Transverse colon (tissue), 4 donors: ENCODE results near the gene ZNF777. TPM values are rescaled to one million over a fixed set of nuclear protein-coding genes. Genes with fewer than 3 reads are reported as not detected.

Source experiments
- DNase-seq: peaks from one replicate; pipeline ENCODE4 v3.0.0-alpha.2; 2019
- H3K27ac ChIP-seq, 4 donors: fragments of 200-600 bp; sonication (generic); 2 replicates each; pipeline ENCODE4 v1.5.1; 2016 to 2018; ENCODE audit warnings: inconsistent platforms in 4 of 4
- H3K27me3 ChIP-seq: fragments of 200-600 bp; sonication (generic); 2 replicates; pipeline ENCODE4 v1.5.1; 2017; ENCODE audit warnings: inconsistent platforms
- H3K36me3 ChIP-seq, 4 donors: fragments of 200-600 bp; sonication (generic); 2 replicates each; pipeline ENCODE4 v1.5.1; 2017 to 2019; ENCODE audit warnings: inconsistent platforms in 4 of 4
- H3K4me1 ChIP-seq, 4 donors: fragments of 200-600 bp; sonication (generic); 2 replicates each; pipeline ENCODE4 v1.5.1; 2017 to 2020; ENCODE audit warnings: inconsistent platforms in 4 of 4
- H3K4me3 ChIP-seq, 4 donors: fragments of 200-600 bp; sonication (generic); 1 replicate in 1 of 4; 2 replicates in 3 of 4; pipeline versions ENCODE4 v1.5.1 to v1.6.1; 2017 to 2019; ENCODE audit warnings: inconsistent platforms in 4 of 4
- H3K9me3 ChIP-seq, 2 donors: fragments of 200-600 bp; sonication (generic); 2 replicates each; pipeline ENCODE4 v1.5.1; 2017 to 2019; ENCODE audit warnings: inconsistent platforms in 2 of 2
- CTCF ChIP-seq, 5 experiments: fragments of 200-600 bp in 3 of 5; fragments of 450-650 bp in 2 of 5; sonication (generic) in 3 of 5; IDR thresholded peaks; 1 replicate in 2 of 5; 2 replicates in 3 of 5; pipeline ENCODE4 v1.5.1; 2016 to 2017; ENCODE audit warnings: antibody characterized with exemption in 5 of 5, inconsistent platforms in 3 of 5, mild to moderate bottlenecking in 2 of 5, moderate library complexity in 1 of 5
- EP300 ChIP-seq: sonication (generic); formaldehyde crosslinking; IDR thresholded peaks from one replicate; pipeline ENCODE4 v1.6.1; 2017; ENCODE audit warnings: antibody characterized with exemption, low read depth
- POLR2A ChIP-seq: fragments of 450-650 bp; IDR thresholded peaks from one replicate; pipeline ENCODE4 v1.6.1; 2016; ENCODE audit warnings: antibody characterized with exemption, mild to moderate bottlenecking, moderate library complexity
- POLR2AphosphoS5 ChIP-seq, 3 donors: sonication (generic); formaldehyde crosslinking; IDR thresholded peaks; one replicate each; pipeline ENCODE4 v1.6.1; 2016; ENCODE audit warnings: antibody characterized with exemption in 3 of 3
- WGBS, 2 donors: methylation state at CpG; one replicate each; pipeline ENCODE4 v1.1.5; 2018; ENCODE audit warnings: low coverage in 1 of 2; 5-methylcytosine and 5-hydroxymethylcytosine counted together
- in situ Hi-C, 4 donors: fragments of 200-750 bp; cut with MboI; loops; one replicate each; pipeline versions ENCODE4 v1.15.0 to v1.15.1; 2017; ENCODE audit warnings: low sequenced_read_pairs in 3 of 4, low pct_ligation_motif_present in 1 of 4, low pct_unique_long_range_greater_than_20kb in 1 of 4
- intact Hi-C: fragments of 100-400 bp; cut with DNase I; formaldehyde crosslinking; loops from one replicate; pipeline ENCODE4 v1.15.1; 2023; ENCODE audit warnings: low total_unique reads
- total RNA-seq, 4 donors: library from RNA; depleted of rRNA; stranded (reverse); fragments of >200 nt; gene quantifications; one replicate each; pipeline ENCODE4 v1.1.0, GENCODE V29; 2016

Gene ZNF777
- total RNA-seq, 4 donors from 2014 or later: 7.8 to 58.9 (median 14.2) TPM

- Histone ChIP-seq H3K4me3 (no peak overlapping the region), H3K36me3 (no peaks in the 10 kb centered on the region), H3K27me3 (peaks cover 5% of the 10 kb centered on the region), H3K27ac (no peak overlapping the region), H3K4me1 (peaks cover 0 to under 1% (median 0%) of the 10 kb centered on the region in 4 donors), H3K9me3 (no peaks in the 10 kb centered on the region)
- in situ Hi-C loops (no loop called here), intact Hi-C loops (no loop called here)
- no peak for DNase-seq
- TF ChIP-seq POLR2AphosphoS5 (IDR thresholded peaks at IDR 0.05) (no peak), EP300 (no peak)
Observed at GRCh38 chr7:149466364-149466763, 5.5 kb upstream of the ZNF777 start.

DNA sequence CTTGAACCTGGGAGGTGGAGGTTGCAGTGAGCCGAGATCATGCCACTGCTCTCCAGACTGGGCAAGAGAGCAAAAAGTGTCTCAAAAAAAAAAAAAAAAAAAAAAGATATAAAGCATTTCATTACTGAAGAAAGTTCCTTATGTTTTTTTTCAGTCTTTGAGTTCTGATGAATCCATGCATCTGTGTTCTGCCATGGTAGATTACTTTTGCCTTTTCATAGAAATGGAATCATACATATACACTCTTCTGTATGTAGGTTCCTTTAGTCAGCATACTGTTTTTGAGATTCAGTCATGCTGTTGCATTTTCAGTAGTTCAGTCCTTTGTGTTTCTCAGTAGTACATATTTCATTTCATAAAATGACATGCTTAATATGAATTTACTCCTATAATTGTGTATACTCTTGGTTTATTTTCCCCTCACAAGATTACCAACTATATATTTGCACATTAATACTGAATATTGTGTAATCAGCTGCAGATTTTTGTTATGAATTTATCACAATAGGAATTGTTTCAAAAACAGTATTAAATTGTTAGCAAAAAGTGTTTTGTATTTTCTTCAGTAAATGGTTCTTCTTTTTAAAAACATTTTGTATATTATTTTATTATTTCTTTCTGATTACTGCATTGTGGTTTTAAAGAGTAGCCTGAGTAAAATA, 2.8 kb upstream of the ZNF777 start:
- DNase-seq: no peak
- Histone ChIP-seq H3K36me3 (no peaks in the 10 kb centered on the region), H3K27ac (no peak overlapping the region), H3K4me3 (no peak overlapping the region), H3K4me1 (peaks cover 6 to 18% (median 14%) of the 10 kb centered on the region in 4 donors), H3K9me3 (no peaks in the 10 kb centered on the region), H3K27me3 (peaks cover 5% of the 10 kb centered on the region)
- 91 to 93% methylated on average over 1 of the region's 1 CpG for WGBS, 2 donors
- in situ Hi-C loops: no loop called here
- TF ChIP-seq POLR2A: no peak
- TF ChIP-seq CTCF (IDR thresholded peaks at IDR 0.05): no peak
- intact Hi-C loops: no loop called here

- no peak for DNase-seq
- peaks cover 5% of the 10 kb centered on the region for H3K27me3 ChIP-seq
- TF ChIP-seq POLR2A (no peak), POLR2AphosphoS5 (IDR thresholded peaks at IDR 0.05) (no peak), EP300 (no peak), CTCF (IDR thresholded peaks at IDR 0.05) (no peak)
- H3K27ac ChIP-seq: no peak overlapping the region
- 75 to 92% methylated on average over 5 to 9 of the region's 9 CpGs for WGBS, 2 donors
- in situ Hi-C loops: no loop called here
- intact Hi-C loops: no loop called here
- peaks cover 8 to 24% (median 15%) of the 10 kb centered on the region in 4 donors for H3K4me1 ChIP-seq
- H3K9me3 ChIP-seq: no peaks in the 10 kb centered on the region
- H3K4me3 ChIP-seq: no peak overlapping the region
- H3K36me3 ChIP-seq: no peaks in the 10 kb centered on the region
Observed at GRCh38 chr7:149462101-149462520, 1.2 kb upstream of the ZNF777 start.

DNA sequence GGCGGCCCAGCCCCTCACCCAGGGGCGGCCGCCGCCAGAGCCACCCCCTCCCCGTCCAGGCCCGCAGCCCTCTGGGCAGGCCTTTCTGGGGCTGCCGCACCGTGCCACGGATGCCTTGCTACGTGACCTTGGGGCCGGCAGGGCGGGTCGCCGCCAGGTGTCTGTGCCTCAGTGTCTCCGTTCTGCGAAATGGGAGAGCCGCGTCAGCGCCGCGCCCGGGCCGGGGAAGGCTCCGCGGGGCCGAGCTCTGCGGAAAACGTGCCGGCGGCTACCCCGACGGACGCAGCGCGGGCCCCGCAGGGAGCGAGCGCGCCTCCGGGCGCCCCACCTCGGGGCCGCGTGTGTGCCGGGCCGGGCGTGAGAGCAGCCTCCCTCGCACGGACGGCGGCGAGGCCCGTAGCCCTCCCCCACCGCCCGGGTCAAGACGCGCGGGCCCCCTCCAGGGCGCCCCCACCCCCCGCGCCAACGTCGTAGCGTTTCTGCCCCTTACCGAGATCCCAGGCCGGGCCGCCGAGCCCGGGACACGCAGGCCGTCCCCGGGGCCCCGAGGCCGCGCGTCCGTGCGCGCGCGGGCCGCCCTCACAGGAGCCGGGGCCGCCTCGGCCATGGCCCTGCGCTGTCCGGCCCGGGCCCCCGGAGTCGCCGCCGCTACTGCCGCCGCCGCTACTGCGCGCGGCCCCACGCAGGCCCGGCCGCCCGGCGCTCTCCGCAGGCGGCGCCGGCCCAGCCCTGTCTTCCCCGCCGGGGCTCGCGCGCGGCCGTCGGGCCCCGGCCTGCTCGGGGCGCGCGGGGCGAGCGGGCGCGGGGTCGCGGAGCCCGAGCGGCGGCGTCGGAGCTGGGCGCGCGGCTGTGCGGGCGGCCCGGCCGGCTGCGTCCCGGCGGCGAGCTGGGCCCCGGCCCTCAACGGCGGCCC, 1.1 kb downstream of the ZNF777 start:
- DNase-seq: no peak
- intact Hi-C loops: loop anchor here (2.0 kb wide), 1 partner anchor 37 kb away; the partner anchor contains the start of gene ZNF746
- Histone ChIP-seq H3K4me3 (peak overlapping the region; percentile 27 to 99 (median 81)), H3K27ac (peak overlapping the region; percentile 80 to 89 (median 88)), H3K36me3 (peaks cover 0 to 11% (median 5%) of the 10 kb centered on the region in 4 donors), H3K9me3 (no peaks in the 10 kb centered on the region), H3K4me1 (peaks cover 8 to 24% (median 15%) of the 10 kb centered on the region in 4 donors), H3K27me3 (peaks cover 5% of the 10 kb centered on the region)
- no peak for TF ChIP-seq POLR2A
- TF ChIP-seq CTCF (IDR thresholded peaks at IDR 0.05): no peak
- no peak for TF ChIP-seq EP300
- TF ChIP-seq POLR2AphosphoS5 (IDR thresholded peaks at IDR 0.05): no peak
- WGBS, 2 donors: 0% methylated on average over 44 of the region's 145 CpGs; no CpG with 5 or more reads in 1 of the 2 donors
- in situ Hi-C loops: no loop called here
